ENCODE data around the gene PRKCZ. TPM values are rescaled to one million over a fixed set of nuclear protein-coding genes. Genes with fewer than 3 reads are reported as not detected.

The PRKCZ gene
- total RNA-seq, 1 donor from 2014 or later, result 32.6 TPM

GRCh38 chr1:2019571-2020309 is 30.5 kb upstream of the PRKCZ start:
- peak overlapping the region; percentile 50 for H3K4me2 ChIP-seq (ENCODE audit: low read length)

GRCh38 chr1:2020310-2020655 is 29.9 kb upstream of the PRKCZ start:
- Histone ChIP-seq H3K27me3 (ENCODE audit: insufficient read depth, low read length) (peaks cover 36% of the 10 kb centered on the region), H3K4me1 (ENCODE audit: insufficient read depth, low read length) (no peaks in the 10 kb centered on the region), H3K36me3 (ENCODE audit: insufficient read depth, low read length) (no peaks in the 10 kb centered on the region), H3K27ac (ENCODE audit: low read depth, low read length) (no peak overlapping the region), H3K4me3 (ENCODE audit: insufficient read depth, low read depth, low read length) (no peak overlapping the region), H3K79me2 (ENCODE audit: insufficient read depth, low read length) (no peaks in the 10 kb centered on the region), H3K9ac (ENCODE audit: low read length) (no peak overlapping the region), H3K9me3 (ENCODE audit: insufficient read depth, low read depth, low read length) (no peaks in the 10 kb centered on the region), H4K20me1 (ENCODE audit: insufficient read depth, low read length) (no peaks in the 10 kb centered on the region), H3K4me2 (ENCODE audit: low read length) (no peak overlapping the region), H2AFZ (ENCODE audit: low read depth, low read length) (no peak overlapping the region)
- H3K36me3 Mint-ChIP-seq (ENCODE audit: low read depth, unreplicated experiment), result no peaks in the 10 kb centered on the region
- TF ChIP-seq EZH2 (IDR thresholded peaks at IDR 0.05; ENCODE audit: insufficient read depth, low read length) (no peak), CTCF (IDR thresholded peaks at IDR 0.05; ENCODE audit: insufficient read depth, low read depth, low read length) (no peak)
- H3K27ac Mint-ChIP-seq (ENCODE audit: unreplicated experiment), result no peak overlapping the region
- no peak for FAIRE-seq
- H3K4me1 Mint-ChIP-seq (ENCODE audit: low read depth, unreplicated experiment), result peaks cover 1% of the 10 kb centered on the region
- DNase-seq (ENCODE audit: low read depth), result no peak
- H3K4me3 Mint-ChIP-seq (ENCODE audit: unreplicated experiment), result no peak overlapping the region
- H3K27me3 Mint-ChIP-seq (ENCODE audit: low read depth, unreplicated experiment), result peaks cover 57% of the 10 kb centered on the region
- no peaks in the 10 kb centered on the region for H3K9me3 Mint-ChIP-seq (ENCODE audit: unreplicated experiment)

More at GRCh38 chr1:2019571-2020309, 30.5 kb upstream of the PRKCZ start:
- DNase-seq (ENCODE audit: low read depth), result no peak
- H3K4me1 ChIP-seq (ENCODE audit: insufficient read depth, low read length), result no peaks in the 10 kb centered on the region
- H3K9me3 ChIP-seq (ENCODE audit: insufficient read depth, low read depth, low read length), result no peaks in the 10 kb centered on the region
- Mint-ChIP-seq H3K4me1 (ENCODE audit: low read depth, unreplicated experiment) (peaks cover 1% of the 10 kb centered on the region), H3K4me3 (ENCODE audit: unreplicated experiment) (no peak overlapping the region), H3K36me3 (ENCODE audit: low read depth, unreplicated experiment) (no peaks in the 10 kb centered on the region), H3K27me3 (ENCODE audit: low read depth, unreplicated experiment) (peaks cover 57% of the 10 kb centered on the region), H3K27ac (ENCODE audit: unreplicated experiment) (no peak overlapping the region), H3K9me3 (ENCODE audit: unreplicated experiment) (no peaks in the 10 kb centered on the region)
- H3K4me3 ChIP-seq (ENCODE audit: insufficient read depth, low read depth, low read length), result no peak overlapping the region
- H3K79me2 ChIP-seq (ENCODE audit: insufficient read depth, low read length), result no peaks in the 10 kb centered on the region
- H2AFZ ChIP-seq (ENCODE audit: low read depth, low read length), result no peak overlapping the region
- TF ChIP-seq EZH2 (IDR thresholded peaks at IDR 0.05; ENCODE audit: insufficient read depth, low read length), result peak; percentile 72
- no peak for TF ChIP-seq CTCF (IDR thresholded peaks at IDR 0.05; ENCODE audit: insufficient read depth, low read depth, low read length)
- no peak overlapping the region for H3K27ac ChIP-seq (ENCODE audit: low read depth, low read length)
- no peak for FAIRE-seq
- no peak overlapping the region for H3K9ac ChIP-seq (ENCODE audit: low read length)
- H4K20me1 ChIP-seq (ENCODE audit: insufficient read depth, low read length), result no peaks in the 10 kb centered on the region
- H3K27me3 ChIP-seq (ENCODE audit: insufficient read depth, low read length), result peaks cover 36% of the 10 kb centered on the region
- no peaks in the 10 kb centered on the region for H3K36me3 ChIP-seq (ENCODE audit: insufficient read depth, low read length)

- H3K4me3 ChIP-seq (ENCODE audit: insufficient read depth, low read depth, low read length), result no peak overlapping the region
- Mint-ChIP-seq H3K4me1 (ENCODE audit: low read depth, unreplicated experiment) (peaks cover 1% of the 10 kb centered on the region), H3K4me3 (ENCODE audit: unreplicated experiment) (no peak overlapping the region), H3K36me3 (ENCODE audit: low read depth, unreplicated experiment) (no peaks in the 10 kb centered on the region), H3K9me3 (ENCODE audit: unreplicated experiment) (no peaks in the 10 kb centered on the region), H3K27me3 (ENCODE audit: low read depth, unreplicated experiment) (peaks cover 56% of the 10 kb centered on the region), H3K27ac (ENCODE audit: unreplicated experiment) (no peak overlapping the region)
- DNase-seq (ENCODE audit: low read depth), result no peak
- H3K79me2 ChIP-seq (ENCODE audit: insufficient read depth, low read length), result no peaks in the 10 kb centered on the region
- H3K9me3 ChIP-seq (ENCODE audit: insufficient read depth, low read depth, low read length), result no peaks in the 10 kb centered on the region
- H3K36me3 ChIP-seq (ENCODE audit: insufficient read depth, low read length), result no peaks in the 10 kb centered on the region
- H3K4me2 ChIP-seq (ENCODE audit: low read length), result no peak overlapping the region
- no peaks in the 10 kb centered on the region for H3K4me1 ChIP-seq (ENCODE audit: insufficient read depth, low read length)
- no peak for FAIRE-seq
- H3K27ac ChIP-seq (ENCODE audit: low read depth, low read length), result no peak overlapping the region
- peaks cover 36% of the 10 kb centered on the region for H3K27me3 ChIP-seq (ENCODE audit: insufficient read depth, low read length)
- no peaks in the 10 kb centered on the region for H4K20me1 ChIP-seq (ENCODE audit: insufficient read depth, low read length)
- no peak overlapping the region for H3K9ac ChIP-seq (ENCODE audit: low read length)
- TF ChIP-seq CTCF (IDR thresholded peaks at IDR 0.05; ENCODE audit: insufficient read depth, low read depth, low read length) (no peak), EZH2 (IDR thresholded peaks at IDR 0.05; ENCODE audit: insufficient read depth, low read length) (no peak)
- H2AFZ ChIP-seq (ENCODE audit: low read depth, low read length), result no peak overlapping the region
Measured at GRCh38 chr1:2021550-2021949, 28.7 kb upstream of the PRKCZ start.

All from astrocyte (in vitro differentiated cells and primary cell).